Kidney (tissue), 14 donors: ENCODE data around the gene PBX4. TPM values are rescaled to one million over a fixed set of nuclear protein-coding genes. Genes with fewer than 3 reads are reported as not detected.
"Not testable (repeated sequence)": the region's sequence is repeated elsewhere in the genome, so short reads cannot be mapped to it uniquely, and the experiment has no call there.

Experiments
- DNase-seq, 5 donors: peaks; one replicate each; pipeline ENCODE4 v3.0.0-alpha.2; 2013 to 2020
- FAIRE-seq: peaks from 2 replicates; lab custom pipeline; 2012; peaks lifted over from hg19 to GRCh38; lab: Jason Lieb, UNC
- H3K27ac ChIP-seq, 2 donors: one replicate each; pipeline ENCODE4 v1.7.0; 2013; ENCODE audit warnings: low read depth in 2 of 2, low read length in 2 of 2, inconsistent platforms in 1 of 2
- H3K27me3 ChIP-seq: one replicate; pipeline ENCODE4 v1.7.1; 2013; ENCODE audit warnings: low read length, inconsistent platforms; ENCODE audit not compliant: control insufficient read depth, insufficient read depth
- H3K36me3 ChIP-seq, 3 donors: one replicate each; pipeline versions ENCODE4 v1.7.0 to v1.7.1; 2013; ENCODE audit warnings: low read length in 3 of 3, control low read depth in 1 of 3, inconsistent platforms in 1 of 3; ENCODE audit not compliant: insufficient read depth in 3 of 3, control insufficient read depth in 2 of 3
- H3K4me1 ChIP-seq, 3 donors: one replicate each; pipeline versions ENCODE4 v1.7.0 to v1.7.1; 2013; ENCODE audit warnings: low read length in 3 of 3, inconsistent platforms in 1 of 3, low read depth in 1 of 3; ENCODE audit not compliant: control insufficient read depth in 2 of 3, insufficient read depth in 2 of 3
- H3K4me3 ChIP-seq, 3 donors: one replicate each; pipeline versions ENCODE4 v1.7.0 to v1.8.1; 2013; ENCODE audit warnings: low read length in 3 of 3, control low read depth in 1 of 3, inconsistent platforms in 1 of 3
- H3K9ac ChIP-seq, 3 donors: one replicate each; pipeline versions ENCODE4 v1.7.0 to v1.7.1; 2013; ENCODE audit warnings: low read length in 3 of 3, control low read depth in 1 of 3, inconsistent platforms in 1 of 3
- H3K9me3 ChIP-seq, 3 donors: one replicate each; pipeline versions ENCODE4 v1.7.0 to v1.7.1; 2013; ENCODE audit warnings: low read length in 3 of 3, control low read depth in 1 of 3, inconsistent platforms in 1 of 3; ENCODE audit not compliant: control insufficient read depth in 2 of 3, insufficient read depth in 1 of 3
- intact Hi-C: fragments of 100-400 bp; cut with DNase I; formaldehyde crosslinking; loops from one replicate; pipeline ENCODE4 v1.11.1; 2022
- polyA plus RNA-seq: library from polyadenylated mRNA; stranded (reverse); fragments of 350-450 nt; fragmentation: Illumina TruSeq; extraction: RNeasy Lipid Tissue Mini Kit (QIAGEN cat#74804); gene quantifications from one replicate; pipeline ENCODE4 v1.2.3, GENCODE V29; 2014; ENCODE audit warnings: low read depth, low replicate concordance; ENCODE audit not compliant: insufficient read depth
- total RNA-seq: library from RNA; stranded (reverse); fragmentation: NEBNext Ultra II Directional; extraction: Animal tissue kit (Norgen Biotek cat#: 25700); gene quantifications from one replicate; pipeline ENCODE4 v1.2.1, GENCODE V29; 2021
- TF ChIP-seq, protein P1 (sequence below): IDR thresholded peaks from 3 replicates; pipeline ENCODE4 v1.5.1; 2012; ENCODE audit warnings: mild to moderate bottlenecking, moderate library complexity, borderline replicate concordance; ENCODE audit not compliant: insufficient read depth; ENCODE audit errors: extremely low read depth
- donor health status: control.
- donor health status: control.
- donor health status: control.
- donor health status: control.
- donor health status: control.
- donor health status: DM: yes; HTN: yes; CAD: no.
- donor health status: Normal renal cell carcinoma (clear cell type).

Gene PBX4
- total and polyA plus RNA-seq, 2 donors from 2014 or later = 3.9 to 5.7 TPM

DNA sequence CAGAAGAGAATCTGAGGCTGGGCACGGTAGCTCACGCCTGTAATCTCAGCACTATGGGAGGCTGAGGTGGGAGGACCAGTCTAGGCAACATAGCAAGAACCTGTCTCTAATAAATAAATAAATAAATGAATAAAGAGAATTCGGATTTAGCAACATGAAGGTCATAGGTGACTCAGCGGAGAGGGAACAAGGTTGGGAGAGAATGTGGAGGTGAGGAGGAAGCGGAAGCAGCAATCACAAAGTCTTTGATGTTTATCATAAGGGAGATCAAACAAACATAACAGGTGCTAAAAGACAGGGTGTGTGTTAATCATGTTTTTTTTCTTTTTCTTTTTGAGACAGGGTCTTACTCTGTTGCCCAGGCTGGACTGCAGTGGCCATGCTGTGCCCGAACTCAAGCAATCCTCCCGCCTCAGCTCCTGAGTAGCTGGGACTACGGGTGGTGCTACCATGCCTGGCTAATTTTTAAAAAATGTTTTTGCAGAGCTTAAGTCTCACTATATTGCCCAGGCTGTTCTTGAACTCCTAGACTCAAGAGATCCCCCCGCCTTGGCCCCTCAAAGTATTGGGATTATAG lies 16.3 kb downstream of the PBX4 start:
- intact Hi-C loops = no loop called here
- FAIRE-seq (no peak), DNase-seq (no peak)
- H3K9ac ChIP-seq = no peak overlapping the region
- TF ChIP-seq, protein P1, sequence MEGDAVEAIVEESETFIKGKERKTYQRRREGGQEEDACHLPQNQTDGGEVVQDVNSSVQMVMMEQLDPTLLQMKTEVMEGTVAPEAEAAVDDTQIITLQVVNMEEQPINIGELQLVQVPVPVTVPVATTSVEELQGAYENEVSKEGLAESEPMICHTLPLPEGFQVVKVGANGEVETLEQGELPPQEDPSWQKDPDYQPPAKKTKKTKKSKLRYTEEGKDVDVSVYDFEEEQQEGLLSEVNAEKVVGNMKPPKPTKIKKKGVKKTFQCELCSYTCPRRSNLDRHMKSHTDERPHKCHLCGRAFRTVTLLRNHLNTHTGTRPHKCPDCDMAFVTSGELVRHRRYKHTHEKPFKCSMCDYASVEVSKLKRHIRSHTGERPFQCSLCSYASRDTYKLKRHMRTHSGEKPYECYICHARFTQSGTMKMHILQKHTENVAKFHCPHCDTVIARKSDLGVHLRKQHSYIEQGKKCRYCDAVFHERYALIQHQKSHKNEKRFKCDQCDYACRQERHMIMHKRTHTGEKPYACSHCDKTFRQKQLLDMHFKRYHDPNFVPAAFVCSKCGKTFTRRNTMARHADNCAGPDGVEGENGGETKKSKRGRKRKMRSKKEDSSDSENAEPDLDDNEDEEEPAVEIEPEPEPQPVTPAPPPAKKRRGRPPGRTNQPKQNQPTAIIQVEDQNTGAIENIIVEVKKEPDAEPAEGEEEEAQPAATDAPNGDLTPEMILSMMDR = no peak
- H3K27me3 ChIP-seq = no peaks in the 10 kb centered on the region
- no peak overlapping the region for H3K4me3 ChIP-seq
- H3K4me1 ChIP-seq = peaks cover 0 to 2% (median 0%) of the 10 kb centered on the region in 3 donors
- H3K9me3 ChIP-seq = no peaks in the 10 kb centered on the region
- H3K27ac ChIP-seq = no peak overlapping the region
- H3K36me3 ChIP-seq = no peaks in the 10 kb centered on the region

DNA sequence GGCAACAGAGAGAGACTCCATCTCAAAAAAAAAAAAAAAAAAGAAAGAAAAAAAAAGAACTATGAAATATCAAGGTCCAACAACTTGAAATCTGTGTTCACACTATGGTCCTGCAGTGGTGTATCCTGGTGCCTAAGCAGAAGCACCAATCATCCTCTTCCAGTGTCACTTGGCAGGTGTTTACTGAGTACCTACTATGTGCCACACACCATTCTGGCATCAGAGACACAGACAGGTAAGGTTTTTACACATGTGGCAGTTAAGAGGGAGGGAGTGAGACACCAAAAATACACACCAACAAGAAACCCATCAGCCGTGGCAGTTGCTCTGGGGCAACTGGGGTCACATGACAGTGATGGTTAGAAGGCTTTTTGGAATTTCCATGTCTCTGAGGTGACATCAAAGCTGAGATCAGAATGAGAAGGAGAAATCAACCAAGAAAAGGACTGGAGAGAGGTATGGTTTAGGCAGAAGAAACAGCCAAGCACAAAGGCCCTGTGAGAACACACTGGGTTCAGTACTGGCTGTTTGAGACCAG lies 17.6 kb downstream of the PBX4 start:
- Histone ChIP-seq H3K27me3 (no peaks in the 10 kb centered on the region), H3K27ac (no peak overlapping the region), H3K9me3 (no peaks in the 10 kb centered on the region), H3K9ac (no peak overlapping the region), H3K4me3 (no peak overlapping the region), H3K36me3 (no peaks in the 10 kb centered on the region), H3K4me1 (peaks cover 0 to 2% (median 0%) of the 10 kb centered on the region in 3 donors)
- TF ChIP-seq, protein P1 = no peak
- FAIRE-seq = no peak
- intact Hi-C loops = no loop called here
- no peak for DNase-seq

DNA sequence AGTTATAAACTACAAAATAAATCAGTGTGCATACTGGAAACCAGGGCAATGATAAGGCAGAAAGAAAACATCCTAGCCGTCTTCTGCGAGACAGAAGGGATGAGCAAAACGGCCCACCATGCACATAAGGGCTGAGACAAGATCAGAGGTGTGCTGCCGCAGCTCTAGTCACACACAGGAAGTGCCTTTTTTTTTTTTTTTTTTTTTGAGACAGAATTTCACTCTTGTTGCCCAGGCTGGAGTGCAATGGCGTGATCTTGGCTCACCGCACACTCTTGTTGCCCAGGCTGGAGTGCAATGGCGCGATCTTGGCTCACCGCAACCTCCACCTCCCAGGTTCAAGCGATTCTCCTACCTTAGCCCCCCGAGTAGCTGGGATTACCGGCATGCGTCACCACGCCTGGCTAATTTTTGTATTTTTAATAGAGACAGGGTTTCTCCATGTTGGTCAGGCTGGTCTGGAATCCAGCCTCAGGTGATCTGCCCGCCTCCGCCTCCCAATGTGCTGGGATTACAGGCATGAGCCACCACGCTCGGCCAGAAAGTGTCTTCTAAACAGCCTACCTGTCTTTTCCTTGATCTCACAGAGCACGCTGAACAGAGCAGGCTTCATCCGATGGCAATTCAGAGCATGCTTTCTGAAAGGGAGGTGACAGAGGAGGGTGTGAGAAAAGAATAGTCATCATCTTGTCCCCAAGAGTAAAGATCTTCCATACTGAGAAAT lies 19.6 kb downstream of the PBX4 start:
- DNase-seq, H3K9ac ChIP-seq, H3K27me3 ChIP-seq, H3K4me3 ChIP-seq, intact Hi-C loops, FAIRE-seq, H3K4me1 ChIP-seq, H3K9me3 ChIP-seq, H3K27ac ChIP-seq, H3K36me3 ChIP-seq: not testable (repeated sequence)

DNA sequence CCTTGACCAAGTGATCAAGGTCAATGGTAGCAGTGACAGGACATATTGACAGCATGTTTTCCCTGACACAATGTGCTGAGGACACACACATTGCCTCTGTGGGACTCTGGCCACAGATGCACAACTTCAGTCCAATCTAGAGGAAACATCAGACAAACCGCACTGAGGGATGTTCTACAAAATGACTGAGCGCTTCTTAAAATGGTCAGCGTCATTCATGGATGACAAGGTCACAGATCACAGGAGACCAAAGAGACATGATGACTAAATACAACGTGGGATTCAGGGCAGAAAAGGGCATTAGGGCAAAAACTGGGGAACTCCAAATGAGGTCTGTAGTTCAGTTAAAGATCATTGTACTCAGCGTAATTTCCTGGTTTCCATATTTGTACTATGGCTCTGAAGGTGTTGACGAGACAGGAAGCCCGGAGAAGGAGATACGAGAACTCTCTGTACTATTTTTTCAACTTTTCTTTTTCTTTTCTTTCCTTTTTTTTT lies 20.6 kb downstream of the PBX4 start:
- Histone ChIP-seq H3K4me1 (peaks cover 0 to 2% (median 0%) of the 10 kb centered on the region in 3 donors), H3K9me3 (no peaks in the 10 kb centered on the region), H3K36me3 (no peaks in the 10 kb centered on the region), H3K27me3 (no peaks in the 10 kb centered on the region), H3K27ac (no peak overlapping the region), H3K9ac (no peak overlapping the region), H3K4me3 (no peak overlapping the region)
- TF ChIP-seq, protein P1 = no peak
- FAIRE-seq (no peak), DNase-seq (no peak)
- intact Hi-C loops = no loop called here
